SK-N-SH (cell line): ENCODE measurements around the gene MDK.

Experiments
- GABPA ChIP-seq: IDR thresholded peaks from 2 replicates; pipeline ENCODE4 v1.4.0; 2012; ENCODE audit warnings: low read depth, mild to moderate bottlenecking
- TAF1 ChIP-seq: IDR thresholded peaks from 2 replicates; pipeline ENCODE4 v1.6.1; 2012; ENCODE audit warnings: low read depth, mild to moderate bottlenecking, low read length, moderate library complexity, borderline replicate concordance
- TCF12 ChIP-seq: IDR thresholded peaks from 2 replicates; pipeline ENCODE4 v1.4.0; 2012
- TF ChIP-seq, protein P1 (sequence below): fragments of 200-600 bp; sonication (generic); IDR thresholded peaks from 2 replicates; pipeline ENCODE4 v1.6.1; 2017; ENCODE audit warnings: antibody characterized with exemption, mild to moderate bottlenecking, moderate library complexity
- TF ChIP-seq, protein P2 (sequence below): fragments of 150-350 bp; IDR thresholded peaks from 2 replicates; pipeline ENCODE4 v1.6.1; 2017; ENCODE audit warnings: antibody characterized with exemption, low read length, low read depth, borderline replicate concordance

DNA sequence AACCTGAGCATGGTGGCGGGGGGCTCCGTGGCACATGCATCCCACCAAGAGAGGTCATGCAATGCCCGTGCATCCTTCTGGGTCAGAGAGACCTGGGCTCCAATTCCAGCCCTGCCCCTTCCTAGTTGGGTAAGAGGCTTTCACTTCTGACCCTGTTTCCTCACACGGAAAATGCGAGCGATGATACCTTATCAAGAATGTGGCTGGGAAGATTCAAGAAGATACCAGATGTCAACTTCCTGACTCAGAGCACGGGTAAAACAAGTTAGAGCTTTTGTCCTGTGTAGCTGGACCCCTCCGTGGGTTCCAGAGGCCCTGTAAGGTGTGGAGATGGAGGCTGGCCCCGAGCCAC lies 42.9 kb upstream of the MDK start:
- TF ChIP-seq, protein P1, sequence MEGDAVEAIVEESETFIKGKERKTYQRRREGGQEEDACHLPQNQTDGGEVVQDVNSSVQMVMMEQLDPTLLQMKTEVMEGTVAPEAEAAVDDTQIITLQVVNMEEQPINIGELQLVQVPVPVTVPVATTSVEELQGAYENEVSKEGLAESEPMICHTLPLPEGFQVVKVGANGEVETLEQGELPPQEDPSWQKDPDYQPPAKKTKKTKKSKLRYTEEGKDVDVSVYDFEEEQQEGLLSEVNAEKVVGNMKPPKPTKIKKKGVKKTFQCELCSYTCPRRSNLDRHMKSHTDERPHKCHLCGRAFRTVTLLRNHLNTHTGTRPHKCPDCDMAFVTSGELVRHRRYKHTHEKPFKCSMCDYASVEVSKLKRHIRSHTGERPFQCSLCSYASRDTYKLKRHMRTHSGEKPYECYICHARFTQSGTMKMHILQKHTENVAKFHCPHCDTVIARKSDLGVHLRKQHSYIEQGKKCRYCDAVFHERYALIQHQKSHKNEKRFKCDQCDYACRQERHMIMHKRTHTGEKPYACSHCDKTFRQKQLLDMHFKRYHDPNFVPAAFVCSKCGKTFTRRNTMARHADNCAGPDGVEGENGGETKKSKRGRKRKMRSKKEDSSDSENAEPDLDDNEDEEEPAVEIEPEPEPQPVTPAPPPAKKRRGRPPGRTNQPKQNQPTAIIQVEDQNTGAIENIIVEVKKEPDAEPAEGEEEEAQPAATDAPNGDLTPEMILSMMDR = no peak
- TF ChIP-seq TAF1 = no peak
- no peak for TF ChIP-seq GABPA
- TF ChIP-seq TCF12 = no peak
- TF ChIP-seq, protein P2, sequence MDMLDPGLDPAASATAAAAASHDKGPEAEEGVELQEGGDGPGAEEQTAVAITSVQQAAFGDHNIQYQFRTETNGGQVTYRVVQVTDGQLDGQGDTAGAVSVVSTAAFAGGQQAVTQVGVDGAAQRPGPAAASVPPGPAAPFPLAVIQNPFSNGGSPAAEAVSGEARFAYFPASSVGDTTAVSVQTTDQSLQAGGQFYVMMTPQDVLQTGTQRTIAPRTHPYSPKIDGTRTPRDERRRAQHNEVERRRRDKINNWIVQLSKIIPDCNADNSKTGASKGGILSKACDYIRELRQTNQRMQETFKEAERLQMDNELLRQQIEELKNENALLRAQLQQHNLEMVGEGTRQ = no peak
